Right lobe of liver (tissue), 4 donors: Measurements from ENCODE around the gene GBP5.
"Not testable (repeated sequence)": the region's sequence is repeated elsewhere in the genome, so short reads cannot be mapped to it uniquely, and the experiment has no call there.

Experiments
- POLR2A ChIP-seq: fragments of 450-650 bp; IDR thresholded peaks from one replicate; pipeline ENCODE4 v1.6.1; 2017; ENCODE audit warnings: antibody characterized with exemption, mild to moderate bottlenecking
- TF ChIP-seq, protein P1 (sequence below), 4 donors: fragments of 200-600 bp in 3 of 4; fragments of 450-650 bp in 1 of 4; IDR thresholded peaks; one replicate each; pipeline versions ENCODE4 v1.5.1 to v1.8.0; 2016 to 2022; ENCODE audit warnings: antibody characterized with exemption in 4 of 4, mild to moderate bottlenecking in 2 of 4
- donor health status: DM: no; HTN: no; CAD: no.
- donor health status: DM: no; HTN: no; CAD: no.
- donor health status: DM: no; HTN: yes; CAD: no.

DNA sequence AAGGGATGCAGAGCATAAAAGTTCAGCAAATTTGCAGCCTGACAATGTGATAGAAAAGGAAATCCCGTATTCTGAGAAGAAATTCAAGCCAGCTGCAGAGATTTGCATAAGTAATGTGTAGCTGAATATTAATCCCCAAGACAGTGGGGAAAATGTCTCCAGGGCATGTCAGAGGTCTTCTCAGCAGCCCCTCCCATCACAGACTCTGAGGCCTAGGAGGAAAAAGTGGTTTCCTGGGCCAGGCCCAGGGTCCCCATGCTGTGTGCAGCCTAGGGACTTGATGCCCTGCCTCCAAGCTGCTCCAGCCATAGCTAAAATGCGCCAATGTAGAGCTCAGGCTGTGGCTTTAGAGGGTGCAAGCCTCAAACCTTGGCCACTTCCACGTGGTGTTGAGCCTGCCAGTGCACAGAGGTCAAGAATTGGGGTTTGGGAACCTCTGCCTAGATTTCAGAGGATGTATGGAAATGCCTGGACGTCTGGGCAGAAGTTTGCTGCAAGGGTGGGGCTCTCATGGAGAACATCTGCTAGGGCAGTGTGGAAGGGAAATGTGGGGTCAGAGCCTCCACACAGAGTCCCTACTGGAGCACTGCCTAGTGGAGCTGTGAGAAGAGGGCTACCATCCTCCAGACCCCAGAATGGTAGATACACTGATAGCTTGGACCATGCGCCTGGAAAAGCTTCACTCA, 11.6 kb upstream of the GBP5 start:
- not testable (repeated sequence) for TF ChIP-seq POLR2A
- TF ChIP-seq, protein P1, sequence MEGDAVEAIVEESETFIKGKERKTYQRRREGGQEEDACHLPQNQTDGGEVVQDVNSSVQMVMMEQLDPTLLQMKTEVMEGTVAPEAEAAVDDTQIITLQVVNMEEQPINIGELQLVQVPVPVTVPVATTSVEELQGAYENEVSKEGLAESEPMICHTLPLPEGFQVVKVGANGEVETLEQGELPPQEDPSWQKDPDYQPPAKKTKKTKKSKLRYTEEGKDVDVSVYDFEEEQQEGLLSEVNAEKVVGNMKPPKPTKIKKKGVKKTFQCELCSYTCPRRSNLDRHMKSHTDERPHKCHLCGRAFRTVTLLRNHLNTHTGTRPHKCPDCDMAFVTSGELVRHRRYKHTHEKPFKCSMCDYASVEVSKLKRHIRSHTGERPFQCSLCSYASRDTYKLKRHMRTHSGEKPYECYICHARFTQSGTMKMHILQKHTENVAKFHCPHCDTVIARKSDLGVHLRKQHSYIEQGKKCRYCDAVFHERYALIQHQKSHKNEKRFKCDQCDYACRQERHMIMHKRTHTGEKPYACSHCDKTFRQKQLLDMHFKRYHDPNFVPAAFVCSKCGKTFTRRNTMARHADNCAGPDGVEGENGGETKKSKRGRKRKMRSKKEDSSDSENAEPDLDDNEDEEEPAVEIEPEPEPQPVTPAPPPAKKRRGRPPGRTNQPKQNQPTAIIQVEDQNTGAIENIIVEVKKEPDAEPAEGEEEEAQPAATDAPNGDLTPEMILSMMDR (IDR thresholded peaks at IDR 0.05), result not testable (repeated sequence)
